Astrocyte of the cerebellum (primary cell): ENCODE measurements around the gene FZD7.

Experiments
- DNase-seq: peaks from one replicate; pipeline ENCODE4 v3.0.0-alpha.2; 2011; ENCODE audit warnings: low read depth
- H3K4me3 ChIP-seq: 2 replicates; pipeline ENCODE4 v1.5.1; 2011; ENCODE audit warnings: mild to moderate bottlenecking, low read depth, low read length, moderate library complexity
- CTCF ChIP-seq: IDR thresholded peaks from 2 replicates; pipeline ENCODE4 v1.5.1; 2012; ENCODE audit warnings: low read length, low read depth, moderate library complexity, mild to moderate bottlenecking; ENCODE audit errors: missing control alignments
- in situ Hi-C: cut with HindIII; loops from 2 replicates; pipeline ENCODE4 v1.10.0; 2017; ENCODE audit warnings: low sequenced_read_pairs

FZD7 gene

GRCh38 chr2:202009019-202009481, 24.6 kb upstream of the FZD7 start:
- in situ Hi-C loops: no loop called here
- H3K4me3 ChIP-seq: no peak overlapping the region
- TF ChIP-seq CTCF: no peak
- DNase-seq: no peak

DNA sequence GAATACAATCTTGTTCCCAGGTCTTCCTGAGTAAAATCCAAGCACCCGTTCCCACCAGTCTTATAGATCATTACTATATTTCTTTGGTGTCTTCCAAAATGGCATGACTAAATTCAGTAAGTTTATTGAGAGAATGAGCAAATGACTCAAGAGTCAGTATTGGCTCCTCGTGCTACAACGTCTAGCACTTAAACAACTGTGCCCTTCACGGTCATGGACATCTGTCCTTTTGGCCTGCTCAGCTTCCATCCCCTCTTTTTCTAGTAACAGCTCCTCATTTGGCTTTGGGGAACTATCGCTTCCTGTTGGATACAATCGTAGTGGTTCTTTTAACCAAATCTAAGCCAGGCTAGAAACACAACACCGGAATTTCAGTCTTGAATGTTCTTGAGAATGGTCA, 24.1 kb upstream of the FZD7 start:
- in situ Hi-C loops: no loop called here
- no peak for DNase-seq
- no peak for TF ChIP-seq CTCF
- no peak overlapping the region for H3K4me3 ChIP-seq

DNA sequence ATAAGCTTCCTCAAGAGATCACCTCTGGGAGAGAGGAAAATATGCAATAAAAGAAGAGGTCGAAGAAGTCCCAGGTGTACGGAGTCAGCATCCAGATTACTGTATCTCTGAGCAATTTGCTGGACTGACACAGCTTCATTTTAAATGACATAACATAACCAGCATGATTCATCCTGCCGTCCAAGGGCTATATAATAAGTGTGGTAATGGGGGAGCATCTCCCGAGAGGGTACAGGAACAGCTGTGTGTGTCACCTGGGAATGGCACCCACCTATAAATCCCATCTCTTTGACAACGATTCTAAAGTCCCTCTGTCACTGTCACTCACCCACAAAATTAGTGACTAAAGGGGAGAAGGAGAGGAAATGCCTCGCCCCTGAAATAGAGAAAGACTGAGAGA, 19.3 kb upstream of the FZD7 start:
- in situ Hi-C loops: no loop called here
- H3K4me3 ChIP-seq: no peak overlapping the region
- no peak for DNase-seq
- TF ChIP-seq CTCF: no peak

DNA sequence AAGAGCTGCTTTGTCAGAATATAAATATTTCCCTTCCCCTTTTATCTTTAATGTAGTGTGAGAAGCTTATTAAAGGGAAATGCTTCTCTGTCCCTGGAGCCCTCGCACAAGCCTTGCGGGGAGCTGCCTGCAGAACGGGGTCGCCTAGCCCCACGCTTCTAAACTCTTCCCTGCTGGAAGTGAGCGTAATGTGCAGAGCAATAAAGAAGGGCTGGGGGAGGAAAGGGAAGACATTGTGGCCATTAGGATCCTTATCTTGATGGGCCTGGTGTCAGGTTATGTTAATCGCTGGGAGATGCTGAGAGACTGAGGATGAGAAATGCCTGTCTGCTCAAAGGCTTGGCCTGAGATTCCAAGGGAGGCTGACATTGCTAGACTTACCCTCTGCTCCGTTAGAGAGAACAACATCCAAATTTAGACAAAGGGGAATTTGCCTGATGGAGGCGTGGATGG, 18.9 kb upstream of the FZD7 start:
- no peak for DNase-seq
- in situ Hi-C loops: no loop called here
- no peak for TF ChIP-seq CTCF
- no peak overlapping the region for H3K4me3 ChIP-seq

DNA sequence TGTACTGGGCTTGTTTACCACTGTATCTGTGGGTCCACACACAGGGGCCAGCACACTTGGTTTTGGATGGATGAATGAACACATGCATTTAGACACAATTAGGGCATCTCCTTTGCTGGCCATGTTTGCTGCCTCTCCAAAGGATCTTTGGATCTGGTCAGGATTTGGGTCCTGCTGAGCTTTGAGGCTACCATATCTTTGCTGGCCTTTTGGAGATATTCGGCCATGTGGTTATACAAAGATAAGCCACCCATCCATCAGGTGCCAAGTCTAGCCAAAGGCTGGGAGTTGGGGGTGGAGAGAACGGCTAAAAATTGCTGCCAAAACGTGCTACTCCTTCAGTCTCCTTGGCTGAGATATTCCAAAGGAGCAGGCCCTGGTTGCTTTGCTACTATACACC, 18.2 kb upstream of the FZD7 start:
- no peak for DNase-seq
- in situ Hi-C loops: no loop called here
- TF ChIP-seq CTCF: no peak
- no peak overlapping the region for H3K4me3 ChIP-seq

- in situ Hi-C loops: no loop called here
- no peak for TF ChIP-seq CTCF
- DNase-seq: no peak
- H3K4me3 ChIP-seq: no peak overlapping the region
Measured at GRCh38 chr2:202016579-202017227, 17.0 kb upstream of the FZD7 start.
